CD4-positive, alpha-beta T cell treated with Interleukin-17A for 1 hour (primary cell): ENCODE data around the gene PRPF6.

Experiments
- DNase-seq: peaks from one replicate; pipeline ENCODE4 v3.0.0-alpha.2; 2020

The PRPF6 gene

DNA sequence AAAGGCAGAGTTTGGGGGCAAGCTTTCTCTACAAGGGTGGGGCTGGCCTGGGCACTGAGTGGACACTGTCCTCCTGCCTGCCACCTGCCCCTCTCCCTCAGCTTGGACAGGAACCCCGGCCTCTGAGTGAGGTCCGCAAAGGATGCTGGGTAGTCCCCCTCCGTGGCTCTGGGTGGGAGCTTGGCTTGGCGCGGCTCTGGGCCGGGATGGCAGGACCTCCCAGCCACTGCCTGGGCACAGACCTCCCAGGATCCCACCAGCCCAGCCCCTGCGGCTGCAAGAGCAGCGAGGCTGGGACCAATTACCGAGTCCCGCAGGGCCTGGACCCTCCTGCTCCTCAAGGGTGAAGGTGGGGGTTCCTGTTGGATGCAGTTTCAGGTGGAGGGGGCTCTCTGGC, 71.4 kb downstream of the PRPF6 start:
- no peak for DNase-seq

DNA sequence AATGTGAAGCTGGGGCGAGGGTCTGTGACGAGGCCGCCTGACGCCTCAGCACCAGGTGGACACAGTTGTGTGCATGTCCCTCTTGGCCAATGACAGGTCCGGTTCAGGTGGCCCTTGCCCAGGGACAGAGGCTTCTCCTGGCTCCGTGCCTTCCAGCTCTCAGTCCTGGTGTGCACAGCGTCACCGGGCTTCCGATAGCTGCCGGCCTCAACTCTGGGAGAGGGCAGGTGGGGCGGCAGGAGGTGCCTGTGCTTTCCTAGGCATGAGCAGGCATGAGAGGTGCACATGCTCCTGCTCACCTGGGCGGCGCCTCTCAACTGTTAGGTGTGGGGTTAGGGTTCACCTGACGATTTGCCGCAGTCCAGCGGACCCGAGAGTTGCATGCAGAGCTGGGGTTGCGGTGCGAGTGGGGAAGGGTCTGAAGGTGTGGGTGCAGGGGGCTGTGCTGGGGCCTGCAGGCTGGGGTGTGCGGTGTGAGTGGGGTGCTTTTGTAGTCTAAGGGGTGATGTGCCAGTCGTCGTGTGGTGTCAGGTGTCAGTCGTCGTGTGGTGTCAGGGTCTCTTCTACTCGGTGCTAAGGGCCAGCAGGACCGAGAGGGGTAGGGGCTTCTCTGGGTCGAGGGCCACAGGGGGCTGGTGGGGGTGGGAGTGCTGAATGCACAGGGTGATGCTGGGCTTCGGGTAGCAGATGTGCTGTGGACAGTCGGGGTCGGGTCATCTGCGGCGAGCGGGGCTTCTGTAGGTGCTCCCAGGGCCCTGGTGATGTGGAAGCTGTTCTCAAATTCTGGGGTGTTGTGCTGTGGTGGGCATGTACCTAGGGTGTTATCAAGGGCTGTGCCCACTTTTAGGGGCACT, 72.3 kb downstream of the PRPF6 start:
- DNase-seq = no peak

DNA sequence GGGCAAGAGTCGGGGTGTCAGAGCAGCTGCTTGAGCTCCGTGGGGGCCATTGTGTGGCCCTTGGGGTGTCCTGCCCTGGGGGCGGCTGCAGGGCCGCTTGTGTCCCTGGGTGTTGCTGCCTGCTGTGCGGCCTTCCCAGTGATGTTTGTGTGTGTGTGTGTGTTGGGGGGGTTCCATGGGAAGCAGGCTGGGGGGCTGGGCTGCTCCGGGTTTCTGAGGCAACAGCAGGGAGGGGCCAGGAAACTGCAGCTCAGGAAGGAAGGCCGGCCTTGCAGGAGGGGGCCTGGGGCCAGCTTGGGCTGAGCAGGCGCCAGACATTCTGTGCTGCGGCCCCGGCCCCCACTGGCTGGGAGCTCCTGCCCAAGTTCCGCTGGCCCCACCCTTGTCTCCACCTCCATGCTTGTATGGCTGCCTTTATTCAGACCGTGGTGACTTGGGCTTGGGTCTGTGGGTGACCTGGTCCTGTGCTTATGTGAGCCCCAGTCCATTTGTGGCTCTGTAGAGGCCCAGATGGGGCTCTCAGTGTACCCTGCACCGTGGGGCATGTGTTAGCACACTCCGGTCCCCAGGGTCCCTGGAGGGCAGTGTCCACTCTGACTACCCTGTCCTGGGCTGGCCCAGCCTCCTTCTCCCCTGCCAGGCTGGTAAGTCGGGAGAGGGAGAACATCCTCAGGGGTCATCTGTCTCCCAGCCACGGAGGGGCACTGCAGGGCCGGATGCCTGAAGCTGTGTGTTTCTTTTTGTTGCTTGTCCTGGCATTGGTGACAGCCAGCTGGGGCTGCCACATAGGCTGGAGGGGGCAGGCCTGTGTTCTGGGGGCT, 73.1 kb downstream of the PRPF6 start:
- DNase-seq = no peak

DNA sequence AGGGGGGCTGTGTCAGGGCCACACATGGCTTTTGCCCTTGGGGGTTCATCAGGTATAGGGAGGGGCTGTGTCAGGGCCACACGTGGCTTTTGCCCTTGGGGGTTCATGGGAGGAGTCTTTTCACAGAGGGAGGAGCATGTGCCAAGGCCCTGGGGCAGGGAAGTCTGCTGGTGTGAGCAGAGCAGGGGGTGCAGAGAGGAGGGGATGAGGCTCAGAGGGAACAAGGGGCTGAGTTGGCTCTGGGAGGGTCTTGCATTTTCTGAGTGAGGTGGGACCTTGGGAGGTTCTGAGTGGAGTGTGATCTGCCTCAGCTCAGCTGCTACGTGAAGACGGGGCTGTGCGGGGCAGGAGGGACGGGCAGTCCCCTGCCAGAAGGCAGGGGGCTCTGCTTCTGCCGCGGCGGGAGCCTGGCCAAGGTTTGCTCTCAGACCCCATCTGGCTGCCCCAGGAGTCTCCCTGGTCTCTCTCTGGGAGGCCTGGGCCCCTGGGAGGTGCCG, 74.5 kb downstream of the PRPF6 start:
- DNase-seq = no peak

DNA sequence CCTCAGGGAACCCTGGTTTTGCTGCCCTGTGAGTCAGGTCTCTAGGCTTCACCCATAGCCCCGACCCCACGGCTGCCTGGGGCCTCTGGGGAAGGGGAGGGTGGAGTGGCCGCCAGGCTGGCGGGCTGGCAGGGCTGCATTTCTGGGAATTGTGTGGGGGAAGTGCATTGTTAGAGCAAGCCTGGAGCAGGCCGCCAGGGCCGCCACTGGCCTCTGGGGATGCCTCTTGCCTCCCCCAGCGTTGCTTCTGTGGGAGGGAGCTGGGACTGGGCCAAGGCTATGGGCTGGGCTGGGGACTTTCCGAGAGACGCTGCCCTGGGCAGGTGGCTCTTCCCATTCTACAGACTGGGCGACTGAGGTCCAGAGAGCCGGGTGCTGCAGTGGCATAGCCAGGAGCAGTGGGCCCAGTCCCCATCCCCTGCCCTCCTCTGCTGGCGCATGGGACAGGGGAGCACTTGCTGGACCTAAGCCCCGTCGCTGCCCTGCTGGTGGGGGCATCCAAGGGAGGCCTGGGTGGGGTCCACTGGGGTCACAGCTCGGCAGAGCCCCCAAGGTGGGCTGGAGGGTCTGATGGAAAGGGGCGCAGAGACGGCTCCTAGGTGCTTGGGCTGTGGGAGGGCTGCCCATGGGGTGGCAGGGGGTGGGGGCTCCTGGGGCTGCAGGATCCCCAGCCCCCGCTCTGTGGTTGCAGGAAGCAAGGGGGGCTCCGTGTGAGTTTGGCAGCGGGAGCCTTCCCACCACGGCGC, 75.1 kb downstream of the PRPF6 start:
- no peak for DNase-seq

DNA sequence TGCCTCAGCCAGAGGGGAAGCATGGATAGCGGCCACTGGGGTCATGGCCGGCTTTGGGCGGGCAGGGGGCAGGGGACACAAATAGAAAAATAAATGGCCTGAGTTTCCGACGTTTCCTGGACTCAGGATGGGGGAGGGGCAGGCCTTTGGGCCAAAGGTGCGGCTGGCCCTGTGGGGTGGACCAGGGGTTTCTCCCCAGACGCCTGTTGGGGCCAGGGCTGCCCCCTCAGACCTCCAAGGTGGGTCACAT, 75.6 kb downstream of the PRPF6 start:
- no peak for DNase-seq

DNA sequence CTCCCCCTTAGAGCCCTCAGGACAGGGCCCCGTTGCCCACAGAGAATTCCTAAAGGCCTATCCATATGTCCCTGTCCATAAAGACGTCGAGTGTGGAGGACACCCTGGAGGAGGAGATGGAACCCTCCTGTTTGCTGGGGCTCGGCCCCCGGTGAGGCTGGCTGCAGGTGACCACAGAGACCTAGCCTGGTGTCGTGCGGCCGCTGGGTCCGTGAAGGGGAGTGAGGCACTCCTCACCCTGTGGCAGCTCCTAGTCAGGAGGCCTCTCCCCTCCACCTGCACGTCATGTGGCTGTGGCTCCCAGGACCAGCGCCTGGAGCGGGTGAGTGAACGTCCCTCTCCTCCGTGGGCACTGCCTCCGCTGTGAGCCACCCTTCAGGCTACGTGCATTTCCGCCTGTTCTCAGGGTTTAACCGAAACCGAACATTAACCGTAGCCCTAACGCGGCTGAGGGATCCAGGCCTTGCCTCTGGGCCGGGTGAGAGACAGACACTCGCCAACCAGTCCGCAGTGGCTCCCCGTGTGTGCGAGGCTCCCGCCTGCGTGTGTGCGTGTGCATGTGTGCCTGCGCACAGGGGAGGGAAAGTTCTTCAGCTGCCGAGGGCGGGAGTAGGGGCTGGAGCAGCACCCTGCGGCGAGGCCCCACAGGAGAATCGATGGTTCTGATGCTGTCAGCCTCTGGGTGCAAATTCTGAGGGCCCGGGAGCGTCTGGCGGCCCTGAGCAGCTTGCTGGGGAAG, 76.1 kb downstream of the PRPF6 start:
- no peak for DNase-seq

DNA sequence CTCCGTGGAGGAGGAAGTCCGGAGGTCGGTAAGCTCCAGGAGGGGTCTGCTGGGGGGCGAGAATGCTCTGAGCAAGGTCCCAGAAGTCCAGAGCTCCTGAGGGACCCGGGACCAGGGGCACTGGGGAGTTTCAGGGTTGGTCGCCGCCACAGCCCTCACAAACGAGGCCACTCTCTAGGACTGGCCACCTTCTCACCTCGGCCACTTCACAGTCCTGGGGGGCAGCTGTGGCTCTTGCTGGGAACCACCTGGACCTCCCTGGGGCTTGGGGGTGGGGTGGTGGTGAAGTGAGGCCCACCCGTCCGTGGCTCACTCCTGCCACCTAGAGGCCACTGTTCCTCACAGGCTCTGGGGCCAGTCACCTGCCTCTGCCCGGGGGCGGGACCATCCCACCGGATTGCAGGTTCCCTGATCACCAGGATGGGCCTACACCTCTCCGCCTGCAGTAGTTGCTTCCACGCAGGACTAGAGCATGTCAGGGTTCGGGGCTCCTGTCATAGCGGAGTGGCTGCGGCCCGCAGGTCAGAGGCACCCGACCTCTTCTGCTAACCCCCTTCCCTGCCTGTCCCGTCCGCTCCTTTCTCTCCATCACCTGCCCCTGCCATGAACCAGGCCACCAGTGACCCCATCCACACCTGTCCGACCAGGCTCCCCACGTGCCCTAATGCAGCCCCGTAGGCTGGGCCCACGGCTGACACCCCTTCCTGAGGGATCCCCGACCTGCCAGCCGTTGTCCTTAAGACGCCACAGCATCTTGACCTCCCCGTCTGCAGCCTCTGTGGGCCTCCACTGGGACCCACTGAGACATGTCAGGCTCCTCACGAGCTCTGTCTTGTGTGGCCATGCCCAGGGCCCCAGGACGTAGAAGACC, 76.9 kb downstream of the PRPF6 start:
- peak; percentile 80 for DNase-seq

DNA sequence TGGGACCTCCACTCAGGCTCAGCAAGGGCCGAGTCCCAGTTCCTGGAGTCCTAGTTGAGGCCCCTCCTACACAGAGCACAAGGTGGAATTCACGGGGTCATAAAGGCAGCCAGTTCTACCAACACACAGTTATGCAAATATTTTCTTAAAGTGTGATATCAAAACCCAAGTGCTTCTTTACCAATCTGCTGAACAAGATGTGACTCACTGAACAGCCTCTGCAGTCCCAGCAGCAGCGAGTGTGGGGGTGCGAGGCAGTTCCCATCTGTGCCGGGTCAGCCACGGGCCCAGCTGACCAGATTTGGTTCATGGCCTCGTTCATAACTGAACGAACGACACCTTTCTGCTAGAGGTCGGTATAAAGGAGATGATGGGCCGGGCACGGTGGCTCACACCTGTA, 77.6 kb downstream of the PRPF6 start:
- DNase-seq = no peak

DNA sequence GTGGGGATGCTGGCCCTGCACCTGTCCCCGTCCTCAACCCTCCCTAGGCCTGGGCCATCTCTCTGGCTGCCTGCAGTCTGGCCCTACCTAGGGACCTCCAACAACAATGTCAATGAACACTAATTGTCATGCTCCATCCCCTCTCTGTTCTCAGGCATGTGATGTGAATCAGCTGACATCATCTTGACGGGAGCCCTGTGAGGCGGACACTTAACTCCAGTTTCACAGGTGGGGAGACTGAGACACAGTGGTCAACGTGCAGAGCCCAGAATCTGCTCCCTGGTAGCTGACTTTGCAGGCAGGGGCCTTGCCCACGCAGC, 81.3 kb downstream of the PRPF6 start:
- no peak for DNase-seq

DNA sequence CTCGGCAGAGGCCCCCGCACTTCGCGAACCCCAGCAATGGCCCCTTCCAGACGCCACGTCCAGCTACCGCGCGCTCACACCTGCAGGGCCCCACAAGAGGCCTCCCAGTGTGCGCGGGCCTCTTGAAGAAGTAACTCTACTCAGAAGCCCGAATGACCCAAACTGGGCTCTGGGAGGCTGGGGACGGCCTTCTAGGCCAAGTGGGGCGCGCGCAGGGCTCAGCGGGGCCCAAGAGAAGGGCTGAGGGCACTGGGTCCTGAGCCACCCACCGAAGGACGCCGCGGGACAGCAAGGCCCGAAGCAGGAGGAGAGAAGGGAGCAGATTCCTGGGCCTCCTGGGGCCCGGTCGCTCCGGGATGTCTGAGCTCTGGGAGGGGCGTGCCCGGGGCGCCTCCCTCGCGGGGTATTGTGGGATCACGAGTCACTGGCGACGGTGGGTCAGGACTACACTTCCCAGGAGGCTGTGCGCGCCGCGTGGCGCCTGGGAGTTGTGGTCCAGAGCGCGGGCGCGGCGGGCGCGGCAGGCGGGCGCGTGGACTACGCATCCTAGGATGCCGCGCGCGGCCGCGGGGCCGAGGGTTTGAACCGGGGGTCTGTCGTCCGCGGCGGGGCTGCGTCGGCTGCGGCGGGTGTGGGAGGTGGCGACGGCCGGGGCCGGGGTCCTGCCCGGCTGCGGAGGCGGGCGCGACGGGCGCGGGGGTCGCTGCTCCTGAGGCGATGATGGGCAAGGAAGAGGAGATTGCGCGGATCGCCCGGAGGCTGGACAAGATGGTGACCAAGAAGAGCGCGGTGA, 81.9 kb downstream of the PRPF6 start, which contains the start of gene TCEA2:
TCEA2 (plus strand) TSS at position 603 of the 793 bp plus-strand sequence; CDS start at position 718, 115 bp downstream.
- peak; percentile 93 for DNase-seq

DNA sequence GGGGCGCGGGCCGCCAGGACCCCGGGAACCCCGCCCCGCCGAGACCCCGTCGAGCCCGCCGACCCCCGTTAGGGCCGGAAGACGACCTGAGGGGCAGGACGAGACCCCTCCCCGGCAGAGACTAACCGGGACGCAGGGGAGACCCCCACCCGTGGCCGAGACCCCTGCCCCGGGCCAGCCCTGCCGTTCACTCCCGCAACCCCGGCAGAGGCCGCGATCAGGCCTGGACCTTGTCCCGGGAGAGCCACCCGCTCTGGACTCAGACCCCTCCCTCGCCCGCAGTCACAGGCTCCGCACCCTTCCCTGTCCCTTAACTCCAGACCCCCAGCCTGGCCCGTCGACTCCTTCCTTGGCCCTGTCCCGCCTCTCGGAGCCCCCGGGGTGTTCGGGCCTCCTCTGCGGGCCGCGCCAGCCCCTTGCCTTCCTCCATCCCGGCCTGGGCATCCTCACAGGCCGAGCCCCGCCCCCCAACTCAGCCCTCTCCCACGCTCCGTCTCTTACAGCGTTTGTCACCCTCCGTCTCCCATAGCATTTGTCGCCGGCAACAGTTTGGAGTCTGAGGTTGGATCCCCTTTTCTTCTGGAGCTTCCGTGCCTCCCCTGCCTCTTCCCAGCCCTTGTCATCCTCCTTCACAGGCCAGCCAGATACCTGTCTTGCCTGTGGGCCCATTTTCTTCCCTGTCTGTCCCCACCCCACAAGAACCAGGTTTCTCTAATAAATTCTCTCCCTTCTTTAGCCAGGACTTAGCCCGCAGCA, 82.6 kb downstream of the PRPF6 start:
- DNase-seq = no peak

DNA sequence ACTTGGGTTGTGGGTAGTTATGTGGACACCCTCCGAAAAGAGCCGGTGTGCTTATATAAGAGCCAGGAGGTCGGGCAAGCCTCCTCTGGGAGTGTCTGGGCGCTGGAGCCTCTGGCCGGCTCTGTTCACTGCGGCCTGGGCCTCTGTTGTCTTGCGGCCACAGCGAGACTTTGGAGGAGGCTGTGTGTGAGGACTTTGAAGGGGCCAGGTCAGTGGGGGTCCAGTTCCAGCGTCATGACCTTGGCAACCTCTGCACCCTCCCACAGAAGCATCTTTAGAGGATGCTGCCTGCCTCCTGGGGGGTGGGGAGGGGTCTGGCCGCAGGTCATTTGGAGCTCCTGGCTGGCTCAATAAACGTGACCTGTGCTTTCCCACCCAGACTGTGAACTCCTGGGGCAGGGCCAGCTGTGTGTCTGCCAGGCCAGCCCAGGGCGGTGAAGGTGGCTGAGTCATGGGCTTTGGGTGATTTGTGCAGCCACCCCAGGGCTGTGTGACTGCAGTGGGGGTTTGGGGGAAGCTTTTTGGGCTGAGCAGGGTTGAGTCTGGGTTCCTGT, 83.3 kb downstream of the PRPF6 start:
- no peak for DNase-seq

DNA sequence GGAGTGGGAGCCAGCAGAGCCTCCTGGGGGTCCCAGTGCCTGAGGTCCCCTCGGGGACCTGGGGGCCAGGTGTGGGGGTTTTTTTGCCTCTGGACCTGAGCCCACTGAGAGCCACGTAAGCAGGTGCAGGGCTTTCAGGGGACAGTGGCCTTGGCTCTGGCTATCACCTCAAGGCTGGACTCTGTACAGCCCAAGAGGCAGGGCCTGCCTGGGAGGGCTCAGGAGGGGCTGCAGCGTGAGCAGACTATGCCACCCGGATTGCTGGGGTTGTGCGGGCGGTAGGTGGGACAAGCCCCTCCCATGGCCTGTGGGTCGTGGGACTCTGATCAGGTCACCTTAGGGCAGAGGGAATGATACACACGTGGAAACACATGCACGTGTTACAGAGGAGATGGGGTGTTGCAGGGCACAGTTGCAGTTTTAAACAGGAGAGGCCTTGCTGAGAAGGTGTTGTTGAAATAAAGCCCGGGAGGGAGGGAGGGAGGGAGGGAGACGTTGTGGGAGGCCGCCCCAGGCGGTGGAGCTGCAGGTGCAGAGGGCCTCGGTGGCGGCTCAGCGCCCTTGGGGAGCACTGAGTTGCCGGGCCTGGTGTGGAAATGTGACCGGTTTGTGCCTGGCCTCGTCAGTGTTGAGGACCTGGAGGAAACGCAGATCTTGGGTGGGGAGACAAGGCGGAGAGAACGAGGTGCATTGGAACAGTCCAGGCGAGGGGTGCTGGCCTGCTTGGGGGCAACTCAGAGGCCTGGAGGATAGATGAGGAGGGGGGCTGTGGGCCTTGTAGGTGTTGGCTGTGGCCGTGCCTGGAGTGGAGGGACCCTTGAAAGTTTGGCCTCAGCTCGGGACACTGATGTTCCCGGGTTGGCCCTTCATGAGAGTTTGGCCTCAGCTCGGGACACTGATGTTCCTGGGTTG, 84.4 kb downstream of the PRPF6 start:
- DNase-seq = no peak

DNA sequence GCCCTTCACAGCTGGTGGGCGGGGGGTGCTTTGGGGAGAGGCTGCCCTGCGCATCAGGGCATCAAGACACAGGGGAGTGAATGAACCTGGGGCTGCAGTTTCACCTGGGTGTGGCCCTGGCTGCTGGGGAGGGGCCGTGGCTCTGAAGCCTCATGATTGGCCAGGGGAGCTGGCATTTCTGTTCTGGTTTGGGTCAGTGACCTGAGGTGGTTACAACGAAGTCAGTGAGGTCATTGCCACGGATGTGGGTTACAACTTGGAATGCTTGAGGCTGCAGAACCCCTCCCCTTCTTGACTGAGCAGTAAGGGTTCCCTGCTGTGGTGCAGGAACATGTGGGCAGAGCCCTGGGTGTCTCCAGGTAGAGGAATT, 85.0 kb downstream of the PRPF6 start:
- peak; percentile 77 for DNase-seq

DNA sequence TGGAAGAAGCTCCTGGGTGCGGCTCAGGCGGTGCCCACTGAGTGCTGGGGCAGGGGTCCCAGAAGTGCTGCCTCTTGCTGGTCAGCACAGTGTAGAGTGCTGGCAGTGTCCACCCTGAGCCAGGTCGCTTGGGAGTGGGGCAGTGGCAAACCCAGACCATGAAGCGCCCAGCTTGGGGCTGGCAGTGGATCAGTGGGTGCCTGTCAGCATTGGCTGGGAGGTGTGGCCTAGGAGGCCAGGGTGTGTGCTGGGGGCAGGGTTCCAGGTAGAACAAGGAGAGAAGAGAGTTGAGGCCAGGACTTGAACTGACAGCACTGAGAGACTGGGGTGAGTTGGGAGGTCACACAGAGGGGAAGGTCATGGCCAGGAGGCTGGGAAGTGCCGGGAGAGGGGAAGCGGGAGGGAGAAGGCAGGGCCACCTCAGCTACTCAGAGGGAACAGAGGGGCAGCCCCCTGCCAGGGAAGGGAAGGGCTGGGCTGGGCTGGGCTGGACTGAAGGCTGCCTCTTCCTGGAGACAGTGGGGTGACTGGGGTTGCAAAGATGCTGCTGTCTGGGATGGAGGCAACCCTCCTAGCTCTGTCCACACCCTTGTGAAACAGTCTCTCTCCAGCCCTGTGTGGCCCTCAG, 86.2 kb downstream of the PRPF6 start:
- DNase-seq = no peak

DNA sequence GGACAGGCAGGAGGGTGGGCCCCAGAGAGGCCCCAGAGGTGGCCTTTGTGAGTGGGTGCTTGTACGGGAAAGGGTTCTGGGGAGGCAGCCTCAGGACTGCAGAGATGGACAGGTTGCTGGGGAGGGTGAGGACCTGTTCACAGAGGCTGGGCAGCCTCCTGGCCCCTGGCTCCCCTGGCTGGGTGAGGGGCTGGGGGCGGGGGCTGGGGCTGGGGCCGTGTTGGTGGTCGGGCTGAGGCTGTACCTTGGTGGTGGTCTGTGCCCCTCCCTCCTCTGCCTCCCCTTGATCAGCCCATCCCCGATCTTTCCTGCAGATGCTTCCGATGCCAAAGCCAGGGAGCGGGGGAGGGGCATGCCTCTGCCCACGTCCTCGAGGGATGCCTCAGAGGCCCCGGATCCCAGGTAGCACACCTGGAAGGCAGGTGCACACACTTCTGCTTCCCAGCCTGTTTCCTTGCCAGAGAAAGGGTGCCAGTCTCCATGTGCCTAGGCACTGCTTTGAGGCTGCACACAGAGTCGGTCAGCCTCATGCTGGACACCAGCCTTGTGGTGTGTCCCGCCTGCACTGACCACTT, 86.9 kb downstream of the PRPF6 start:
- no peak for DNase-seq
